Hippocampal formation (tissue), 2 donors: ENCODE results near the gene ARHGAP24.
A peak's percentile ranks its signal among the peaks of the same experiment; 100 is the strongest.
"Not testable (repeated sequence)": the region's sequence is repeated elsewhere in the genome, so short reads cannot be mapped to it uniquely, and the experiment has no call there.

Source experiments
- DNase-seq, 2 donors: peaks; one replicate each; lab custom pipeline; 2025; lab: John Stamatoyannopoulos, UW

Gene ARHGAP24

DNA sequence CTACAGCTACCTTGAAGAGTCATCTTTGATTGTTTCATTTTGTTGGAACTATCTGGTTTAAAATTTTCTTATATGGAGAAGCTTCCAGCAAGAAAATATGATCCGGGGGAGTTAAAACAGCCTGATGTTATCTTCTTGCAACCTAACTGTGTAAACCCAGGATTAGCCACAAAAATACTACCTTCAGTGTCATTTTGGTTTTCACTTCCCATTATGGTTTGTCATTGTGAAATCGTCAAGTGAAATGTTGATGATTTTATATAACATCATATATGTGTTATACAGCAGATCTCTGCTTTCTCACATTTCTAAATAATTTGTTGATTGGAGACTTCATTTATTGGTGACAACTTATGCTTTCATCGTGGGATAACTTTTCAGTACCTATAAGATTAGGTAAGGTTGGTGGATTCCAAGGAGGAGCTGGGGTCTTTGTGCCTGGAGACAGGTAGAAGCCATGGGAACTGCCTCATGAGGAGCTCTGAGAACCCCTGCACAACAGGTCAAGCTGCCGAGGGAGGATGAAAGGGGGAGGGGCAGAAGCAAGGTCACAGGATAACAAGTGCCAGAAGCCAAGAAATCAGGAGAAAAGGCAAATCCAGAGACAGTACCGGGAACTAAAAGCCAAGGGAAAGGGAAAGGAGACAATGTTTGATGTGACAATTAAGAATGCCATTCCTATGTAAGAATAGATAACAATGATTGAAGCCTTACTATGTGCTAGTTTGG, 7.2 kb downstream of the ARHGAP24 start:
- no peak for DNase-seq

DNA sequence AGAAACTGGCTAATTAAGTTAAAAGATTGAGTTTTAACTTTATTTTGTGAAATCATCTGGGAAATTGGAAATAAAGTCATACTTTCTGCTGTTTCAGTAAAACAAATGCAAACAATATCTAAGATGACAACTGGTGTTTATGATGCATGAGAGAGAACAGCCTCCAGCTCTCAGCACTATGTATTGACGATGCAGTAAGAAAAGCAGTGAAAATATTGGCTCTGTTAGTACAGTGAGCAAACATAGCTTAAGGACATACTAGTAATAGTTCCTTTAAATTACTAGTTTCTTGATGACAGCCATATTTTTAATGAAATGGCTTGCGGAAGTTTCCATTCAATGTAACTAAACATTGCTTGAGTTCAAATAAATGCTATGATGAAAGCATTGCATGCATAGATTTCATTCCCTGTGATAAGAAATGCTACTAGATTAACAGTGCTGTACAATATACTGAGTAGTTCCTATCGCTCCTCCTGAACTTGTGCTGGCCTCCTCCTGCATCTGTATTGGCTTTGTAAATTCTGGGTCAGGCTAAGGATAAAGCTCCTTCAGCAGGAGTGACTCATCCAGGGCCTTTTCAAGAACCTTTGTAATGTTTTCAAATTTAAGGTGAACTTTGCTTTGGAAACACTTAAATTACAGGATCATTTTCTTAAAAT, 11.6 kb downstream of the ARHGAP24 start:
- DNase-seq, result no peak

DNA sequence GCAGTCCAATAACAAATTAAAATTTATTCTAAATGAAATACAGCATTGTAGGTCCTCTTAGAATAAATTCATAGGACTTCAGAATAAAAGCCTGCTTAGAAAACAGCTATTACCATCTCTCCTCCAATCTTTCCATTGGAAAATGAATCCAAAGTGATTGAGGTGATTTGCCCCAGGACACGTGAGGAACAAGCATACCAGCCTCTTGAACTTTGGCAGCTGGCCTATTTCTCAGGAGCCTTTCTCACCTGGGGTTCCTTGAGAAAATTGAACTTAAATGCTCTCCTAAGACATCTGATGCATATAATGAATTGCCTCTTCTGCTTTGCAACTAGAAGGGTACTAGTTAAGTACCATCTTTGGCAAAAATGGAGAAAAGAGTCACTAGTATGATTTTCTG, 13.5 kb downstream of the ARHGAP24 start:
- DNase-seq, result no peak

DNA sequence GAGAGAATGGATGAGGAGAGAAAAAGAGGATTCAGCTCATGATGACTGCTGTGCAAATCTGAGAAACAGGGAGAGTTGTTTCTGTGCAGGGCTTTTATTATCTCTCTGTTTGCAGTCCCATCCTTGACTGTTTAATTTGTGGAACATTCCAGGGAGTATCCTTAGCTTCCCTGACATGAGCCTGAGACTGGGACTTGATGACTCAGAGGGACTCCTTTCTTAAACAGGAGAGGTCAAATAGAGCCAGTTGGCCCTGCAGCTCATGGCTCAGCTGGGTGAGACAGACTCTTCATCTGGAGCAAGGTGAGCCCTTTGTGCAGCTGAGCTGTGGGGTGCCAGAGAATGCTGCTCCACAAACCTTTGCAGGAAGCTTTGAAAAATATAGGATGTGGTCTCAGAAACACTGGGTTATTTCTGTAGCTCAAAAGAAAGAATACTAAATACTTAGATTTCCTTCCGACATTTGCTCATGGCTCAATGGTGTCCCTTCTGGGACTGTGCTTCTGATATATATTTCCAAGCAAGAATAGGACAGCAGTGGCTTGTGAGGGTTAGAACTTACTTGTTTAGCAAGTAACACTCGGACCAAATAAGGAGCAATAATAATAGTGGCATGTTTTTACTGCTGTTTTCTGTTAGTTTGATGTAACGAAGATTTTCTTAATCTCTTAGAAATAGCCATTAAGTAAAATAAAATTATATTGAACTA, 14.5 kb downstream of the ARHGAP24 start:
- DNase-seq, result no peak

DNA sequence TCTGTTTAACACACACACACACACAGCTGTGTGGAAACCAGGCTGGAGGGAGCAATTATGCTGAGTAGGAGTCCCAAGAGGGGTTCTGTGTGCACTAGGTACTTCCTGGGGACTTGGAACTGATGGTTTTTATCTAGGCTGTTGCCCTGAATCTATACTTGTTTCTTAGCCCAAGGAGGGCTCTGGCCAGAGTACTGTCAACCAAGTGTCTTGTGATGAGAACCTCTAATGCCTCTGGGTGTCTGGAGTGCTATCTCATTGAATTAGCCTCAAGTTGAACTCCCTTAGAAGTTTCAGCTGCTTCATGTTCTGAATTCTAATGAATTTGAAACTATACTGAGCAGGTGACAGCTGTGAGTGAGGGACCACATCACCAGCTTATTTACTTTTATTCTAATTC, 16.6 kb downstream of the ARHGAP24 start:
- no peak for DNase-seq

DNA sequence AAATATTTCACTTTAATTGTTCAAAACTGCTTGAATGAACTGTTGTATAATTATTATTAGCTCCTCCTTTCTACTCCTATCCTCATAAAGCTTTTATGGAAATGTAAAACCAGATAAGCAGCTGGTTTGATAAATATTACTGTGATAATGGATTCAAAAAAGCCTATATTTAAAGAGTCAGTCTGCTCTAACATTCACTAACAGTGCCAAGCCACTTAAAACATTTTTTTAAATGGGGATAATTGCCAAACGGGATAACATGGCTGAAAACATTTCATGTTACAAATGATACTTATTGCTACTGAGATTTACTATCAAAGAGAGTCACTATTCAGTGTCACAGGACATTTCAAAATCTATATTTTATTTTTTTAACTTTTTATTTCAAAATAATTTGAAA, 17.4 kb downstream of the ARHGAP24 start:
- DNase-seq, result no peak

DNA sequence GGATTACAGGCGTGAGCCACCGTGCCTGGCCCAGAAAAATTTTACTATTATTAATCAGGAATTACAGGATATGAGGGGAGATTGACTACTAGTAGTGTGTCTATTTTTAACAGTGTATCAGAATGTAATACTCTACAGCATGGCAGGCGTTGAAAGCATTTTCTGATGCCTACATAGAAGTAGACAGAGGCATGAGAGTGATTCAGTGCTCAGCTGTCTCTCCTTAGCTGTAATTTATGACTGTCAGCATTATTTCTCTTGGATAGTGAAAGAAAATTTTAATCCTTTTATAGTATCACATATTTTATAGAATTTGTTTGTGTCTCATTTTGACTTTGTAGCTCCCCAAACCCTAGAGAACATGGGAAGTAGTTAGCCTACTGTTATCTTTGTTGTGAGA, 20.7 kb downstream of the ARHGAP24 start:
- DNase-seq, result no peak

DNA sequence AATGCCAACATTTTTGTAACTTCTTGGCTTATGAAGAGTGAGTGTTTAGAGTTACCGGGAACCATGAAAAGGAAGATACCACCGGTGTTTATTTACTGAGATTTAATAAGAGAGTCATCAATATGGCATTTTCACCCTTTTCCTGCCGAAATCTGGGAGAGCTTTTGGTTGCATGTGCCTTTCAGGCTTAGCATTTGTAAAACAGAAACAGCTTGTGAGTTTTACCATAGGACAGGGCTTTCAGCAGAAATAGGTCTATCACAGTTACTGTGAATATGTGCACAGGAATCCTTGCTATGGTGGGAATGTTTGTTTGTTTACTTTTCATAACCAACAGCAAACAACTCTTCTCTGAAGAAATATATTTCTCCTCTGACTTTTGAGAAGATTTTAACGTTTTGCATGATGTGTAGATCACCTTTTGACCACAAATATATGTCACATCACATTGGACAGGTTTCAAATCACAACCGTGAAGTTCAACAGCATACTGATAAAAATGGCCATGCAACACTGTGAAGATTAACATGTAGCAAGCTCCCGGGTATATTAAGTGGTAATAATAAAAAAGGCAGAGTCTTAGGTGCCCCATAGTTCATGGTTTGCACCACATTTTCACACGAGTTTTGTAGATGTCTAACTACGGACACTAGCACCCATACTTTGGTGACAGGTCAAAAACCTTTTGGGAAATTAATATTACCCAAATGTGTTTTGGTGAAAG, 21.3 kb downstream of the ARHGAP24 start:
- DNase-seq, result no peak

DNA sequence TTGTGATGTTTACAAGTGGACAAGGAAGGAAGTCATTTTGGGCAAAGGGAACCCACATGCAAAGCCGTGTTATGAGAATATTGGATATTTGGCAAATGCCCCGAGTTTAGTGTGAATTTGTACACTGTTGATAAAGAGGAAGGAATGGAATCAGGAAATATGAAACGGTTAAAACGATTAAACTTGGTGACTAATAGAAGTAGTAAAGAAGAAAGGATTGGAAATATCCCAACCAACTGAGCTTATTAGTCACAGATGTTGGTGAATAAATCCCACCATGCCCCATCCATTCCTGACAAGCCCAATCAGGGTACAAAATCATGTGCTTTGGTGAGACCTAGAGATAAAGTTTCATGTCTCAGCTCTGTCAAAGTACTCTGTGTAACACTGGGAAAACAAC, 22.0 kb downstream of the ARHGAP24 start:
- no peak for DNase-seq

DNA sequence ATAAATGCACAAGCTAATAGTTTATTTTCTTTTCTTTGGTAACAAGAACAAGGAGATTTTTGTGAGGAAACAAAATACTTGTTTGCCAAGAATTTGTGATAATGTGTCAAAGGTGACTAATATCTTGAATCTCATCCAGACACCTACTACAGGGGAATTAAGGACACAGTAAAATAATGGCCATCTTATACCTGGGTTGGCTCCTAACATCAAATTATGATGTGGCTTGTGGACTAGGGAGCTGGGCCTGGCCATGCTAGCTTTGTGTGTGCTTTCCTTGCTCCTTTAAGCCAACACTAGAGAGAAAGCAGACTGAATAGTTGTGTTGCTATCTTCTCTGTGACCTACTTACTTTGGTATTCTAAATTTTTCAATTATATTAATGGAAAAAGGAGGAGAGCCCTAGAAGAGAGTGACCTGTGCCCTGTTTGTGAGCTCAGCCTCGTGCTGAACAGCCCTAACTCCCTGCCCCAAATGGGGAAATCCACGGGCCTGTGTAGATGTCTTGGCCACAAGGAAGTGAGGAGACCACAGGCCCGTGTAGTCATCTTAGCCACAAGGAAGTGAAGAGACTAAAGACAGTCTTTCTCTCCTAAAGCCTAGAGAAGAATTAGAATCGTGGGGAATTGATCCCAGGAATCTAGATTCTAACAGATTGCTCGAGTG, 23.3 kb downstream of the ARHGAP24 start:
- peak; percentile 9 to 19 for DNase-seq

DNA sequence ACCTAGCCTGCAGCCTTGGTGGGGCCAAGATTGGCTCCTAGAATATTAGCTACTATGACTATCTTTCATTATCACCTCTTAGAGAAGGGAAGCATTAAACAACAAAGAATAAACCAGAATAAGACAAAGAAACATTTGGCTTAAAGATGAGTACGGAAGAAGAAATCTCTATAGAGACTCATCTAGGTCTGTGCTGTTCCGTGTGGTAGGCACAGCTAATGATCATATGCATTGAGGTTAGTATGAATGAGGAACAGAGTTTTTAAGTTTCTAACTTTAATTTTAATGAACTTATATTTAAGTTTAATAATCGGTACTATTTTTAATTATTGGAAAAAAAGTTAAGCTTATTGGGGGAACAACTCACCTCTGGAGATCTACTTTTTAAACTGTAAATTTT, 24.6 kb downstream of the ARHGAP24 start:
- DNase-seq, result no peak

DNA sequence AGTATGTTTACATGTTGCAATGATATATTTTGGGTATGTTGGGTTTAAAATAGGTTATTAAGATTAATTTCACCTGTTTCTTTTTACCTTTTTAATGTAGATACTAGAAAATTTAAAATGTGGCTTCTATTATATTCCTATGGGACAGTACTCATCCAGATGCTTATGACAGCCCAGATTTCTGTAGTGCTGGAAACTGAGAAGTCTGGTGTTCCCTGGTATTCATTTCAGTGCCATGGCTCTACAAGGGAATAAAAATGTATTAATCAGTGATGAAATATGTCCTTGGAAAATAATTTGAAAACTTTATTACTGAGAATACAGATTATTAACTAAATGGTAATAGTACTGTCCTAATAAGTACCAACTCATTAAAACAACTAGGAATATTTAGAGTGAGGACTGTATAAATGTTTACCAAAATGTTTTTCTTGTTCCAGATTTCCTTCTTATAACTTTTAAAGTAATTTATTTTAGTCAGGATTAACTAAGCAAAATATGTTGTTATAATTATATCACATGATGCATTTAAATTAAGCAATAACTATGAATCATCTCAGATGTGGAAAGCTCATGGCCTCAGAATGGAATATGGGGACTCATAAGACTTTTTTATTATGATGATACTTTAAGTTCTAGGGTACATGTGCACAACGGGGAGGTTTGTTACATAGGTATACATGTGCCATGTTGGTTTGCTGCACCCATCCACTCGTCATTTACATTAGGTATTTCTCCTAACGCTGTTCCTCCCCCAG, 25.3 kb downstream of the ARHGAP24 start:
- no peak for DNase-seq

DNA sequence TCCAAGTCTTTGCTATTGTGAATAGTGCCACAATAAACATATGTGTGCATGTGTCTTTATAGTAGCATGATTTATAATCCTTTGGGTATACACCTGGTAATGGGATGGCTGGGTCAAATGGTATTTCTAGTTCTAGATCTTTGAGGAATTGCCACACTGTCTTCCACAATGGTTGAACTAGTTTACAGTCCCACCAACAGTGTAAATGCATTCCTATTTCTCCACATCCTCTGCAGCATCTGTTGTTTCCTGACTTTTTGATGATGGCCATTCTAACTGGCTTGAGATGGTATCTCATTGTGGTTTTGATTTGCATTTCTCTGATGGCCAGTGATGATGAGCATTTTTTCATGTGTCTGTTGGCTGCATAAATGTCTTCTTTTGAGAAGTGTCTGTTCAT, 26.2 kb downstream of the ARHGAP24 start:
- not testable (repeated sequence) for DNase-seq

DNA sequence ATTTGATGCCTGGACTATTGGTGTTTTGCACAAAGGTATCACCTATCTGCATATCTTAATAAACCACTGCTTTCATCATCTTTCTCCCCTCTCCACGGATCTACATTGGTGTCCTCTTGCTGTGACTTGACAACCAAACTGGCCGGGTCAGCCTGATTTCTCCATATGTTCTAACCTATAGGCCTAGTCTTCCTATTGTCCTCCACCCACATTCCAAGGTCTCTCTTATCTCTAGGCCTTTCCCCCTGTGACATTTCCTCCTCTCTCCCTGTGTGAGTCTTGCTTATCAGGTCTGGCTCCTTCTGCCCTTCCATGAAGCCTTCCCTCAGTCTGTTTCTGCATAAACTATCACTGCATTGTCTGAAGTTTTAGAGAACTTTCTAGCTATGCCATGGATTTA, 33.7 kb downstream of the ARHGAP24 start:
- DNase-seq, result no peak

DNA sequence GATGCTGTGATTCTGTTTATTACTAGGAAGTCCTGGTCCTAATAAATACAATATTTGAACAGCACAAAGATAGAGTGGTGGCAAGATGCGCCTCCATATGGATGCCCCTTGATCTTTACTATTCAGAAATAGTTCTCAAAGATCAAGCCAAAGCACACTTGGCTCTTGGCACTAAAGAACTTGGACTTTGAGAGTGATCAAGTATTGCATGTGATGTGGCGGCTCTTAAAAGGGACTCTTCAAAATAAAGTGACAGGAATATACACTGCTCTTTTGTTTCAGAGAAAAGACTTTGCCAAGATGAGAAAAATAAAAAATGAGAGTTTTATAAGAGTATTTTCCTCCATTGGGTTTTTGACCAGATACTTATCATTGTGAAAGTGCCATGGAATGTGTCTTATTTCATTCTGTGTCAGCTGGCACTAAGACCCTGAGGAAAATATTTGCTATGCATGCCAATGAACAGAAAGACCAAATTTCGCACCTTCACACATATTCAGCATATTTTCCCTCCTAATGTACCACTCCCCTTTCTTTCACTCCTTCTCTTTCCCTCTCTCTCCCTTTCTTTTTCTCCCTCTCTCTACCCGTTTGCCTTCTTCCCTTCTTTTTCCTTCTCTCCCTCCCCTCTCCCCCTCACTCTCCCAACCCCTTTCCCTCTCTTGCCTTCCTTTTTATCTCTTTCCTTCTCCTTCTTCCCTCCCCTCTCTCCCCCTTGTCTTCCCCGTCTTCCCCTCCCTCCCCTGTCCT, 35.1 kb downstream of the ARHGAP24 start:
- DNase-seq, result no peak

DNA sequence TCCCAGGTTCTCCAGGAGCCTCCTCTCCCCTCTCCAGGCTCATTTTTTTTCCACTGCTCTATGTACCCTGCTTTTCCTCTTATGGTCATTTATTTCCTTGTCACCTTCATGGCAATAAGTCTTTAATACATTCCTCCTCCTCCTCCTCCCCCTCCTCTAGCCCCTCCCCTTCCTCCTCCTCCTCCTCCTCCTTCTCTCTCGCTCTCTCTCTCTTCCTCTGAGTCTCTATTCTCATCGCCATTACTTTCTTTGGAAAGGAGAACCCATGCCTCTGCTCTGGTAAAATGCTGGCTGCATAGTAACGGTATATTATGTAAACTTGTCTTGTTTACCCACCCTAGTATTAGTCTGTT, 35.7 kb downstream of the ARHGAP24 start:
- no peak for DNase-seq

DNA sequence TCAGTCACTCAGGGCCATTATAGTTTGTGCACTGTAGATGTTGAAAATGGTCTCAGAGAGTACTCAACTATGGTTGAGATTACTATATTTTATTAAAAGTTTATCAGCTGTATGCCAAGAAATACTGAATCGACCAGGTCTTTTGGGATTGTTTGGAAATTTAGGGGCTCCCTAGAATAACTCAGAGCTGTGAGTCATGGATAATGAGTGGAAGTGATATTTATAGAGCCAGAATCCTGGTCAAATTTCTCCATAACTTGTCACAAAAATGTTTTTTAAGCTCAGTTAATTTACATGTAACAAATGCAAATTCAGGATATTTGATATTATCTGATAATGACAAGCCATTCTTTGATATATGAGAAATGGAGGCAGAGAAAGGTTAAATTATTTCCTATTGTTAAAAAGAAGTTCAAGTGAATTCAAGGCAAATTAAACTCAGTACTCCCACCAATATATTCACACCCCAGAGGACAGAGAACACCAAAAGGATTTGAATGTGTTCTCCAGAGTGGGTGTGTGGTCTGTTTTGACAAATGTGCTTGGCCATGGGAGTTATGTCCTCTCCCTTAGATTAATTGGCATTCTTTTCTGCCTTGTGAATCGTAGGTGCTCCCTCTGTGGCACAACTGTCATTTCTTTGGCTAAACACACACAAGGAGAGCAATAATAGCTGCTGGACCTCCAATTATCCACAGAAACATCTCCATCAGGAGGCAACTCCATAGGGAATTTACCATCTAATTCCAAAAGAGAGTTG, 37.7 kb downstream of the ARHGAP24 start:
- DNase-seq, result no peak

DNA sequence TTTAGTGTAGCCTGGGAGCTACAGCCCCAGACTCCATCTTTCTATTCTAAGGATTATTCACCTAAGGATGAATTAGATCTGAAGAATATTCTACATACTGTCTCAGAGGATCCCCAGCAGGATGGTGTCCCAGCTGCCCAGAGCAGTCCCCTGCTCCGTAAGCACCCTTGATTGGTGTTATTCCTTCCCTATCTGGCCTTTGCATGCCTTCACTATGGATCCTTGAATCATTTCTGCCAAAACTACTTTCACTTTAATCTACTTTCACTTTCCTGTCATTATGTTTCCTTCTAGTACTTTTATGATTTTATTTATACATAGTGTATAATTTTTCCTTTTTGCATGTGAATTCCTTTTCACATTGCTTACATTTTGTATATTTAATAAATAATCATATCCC, 39.2 kb downstream of the ARHGAP24 start:
- DNase-seq, result no peak

DNA sequence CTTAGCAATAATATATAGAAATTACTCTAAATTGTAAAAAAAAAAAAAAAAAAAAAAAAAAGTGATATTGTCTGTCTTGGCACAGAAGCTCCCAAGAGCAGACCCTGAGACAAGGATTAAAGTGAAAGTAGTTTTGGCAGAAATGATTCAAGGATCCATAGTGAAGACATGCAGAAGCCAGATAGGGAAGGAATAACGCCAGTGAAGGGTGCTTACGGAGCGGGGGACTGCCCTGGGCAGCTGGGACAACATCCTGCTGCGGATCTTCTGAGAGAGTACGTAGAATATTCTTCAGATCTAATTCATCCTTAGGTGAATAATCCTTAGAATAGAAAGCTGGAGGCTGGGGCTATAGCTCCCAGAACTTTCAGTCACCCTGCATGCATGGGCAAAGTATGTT, 39.8 kb downstream of the ARHGAP24 start:
- DNase-seq, result no peak

DNA sequence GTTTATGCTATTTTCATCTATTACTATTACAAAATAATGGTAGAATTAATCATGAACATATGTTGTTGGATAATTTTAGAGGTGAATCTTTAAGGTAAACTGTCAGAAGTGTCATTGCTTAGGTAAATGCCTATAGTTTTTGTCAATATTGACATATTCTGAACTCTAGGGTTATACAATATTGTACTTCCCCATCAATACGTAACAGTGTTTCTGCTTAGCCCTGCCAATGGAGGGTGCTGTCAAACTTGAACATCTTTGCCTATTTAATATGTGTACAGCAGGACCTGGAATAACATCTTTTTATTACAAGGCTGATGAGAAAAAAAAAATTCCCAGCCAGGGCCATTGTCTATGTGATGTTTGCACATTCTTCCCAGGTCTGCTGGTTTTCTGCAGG, 40.8 kb downstream of the ARHGAP24 start:
- no peak for DNase-seq
